Measurements from ENCODE around the gene NTHL1. TPM values are rescaled to one million over a fixed set of nuclear protein-coding genes. Genes with fewer than 3 reads are reported as not detected.

NTHL1 gene
- total RNA-seq, 1 donor from 2014 or later: 13.7 TPM

DNA sequence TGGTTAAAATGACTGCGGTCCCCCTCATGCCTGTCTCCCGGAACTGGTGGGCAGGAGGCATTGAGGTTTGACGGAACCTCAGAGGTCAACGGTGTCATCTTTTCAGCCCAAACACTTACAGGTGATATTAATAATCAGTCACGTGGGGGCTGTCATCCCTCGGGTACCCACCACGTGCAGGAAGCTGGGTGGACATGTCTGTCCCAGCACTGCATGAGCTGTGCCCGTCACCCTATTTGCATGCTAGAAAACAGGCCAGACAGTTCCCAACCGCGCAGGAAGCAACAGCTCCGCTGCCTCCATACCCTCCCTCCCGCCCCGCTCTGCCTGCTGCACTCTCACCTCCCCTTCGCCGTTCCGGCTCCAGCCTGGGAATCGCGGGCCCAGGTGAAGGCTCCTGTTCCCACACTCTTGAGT lies 56.5 kb downstream of the NTHL1 start:
- H3K79me2 ChIP-seq (ENCODE audit: insufficient read depth, low read length): peaks cover 1% of the 10 kb centered on the region
- peaks cover 13% of the 10 kb centered on the region for H3K4me1 ChIP-seq (ENCODE audit: insufficient read depth, low read length)
- no peak overlapping the region for H3K27ac ChIP-seq (ENCODE audit: low read depth, low read length)
- no peak overlapping the region for H3K9ac ChIP-seq (ENCODE audit: low read length)
- FAIRE-seq: no peak
- peaks cover 3% of the 10 kb centered on the region for H3K9me3 ChIP-seq (ENCODE audit: insufficient read depth, low read depth, low read length)
- peak overlapping the region; percentile 68 for H3K27ac Mint-ChIP-seq (ENCODE audit: unreplicated experiment)
- H3K27me3 ChIP-seq (ENCODE audit: insufficient read depth, low read length): peaks cover 25% of the 10 kb centered on the region
- H3K9me3 Mint-ChIP-seq (ENCODE audit: unreplicated experiment): no peaks in the 10 kb centered on the region
- no peak overlapping the region for H3K4me3 Mint-ChIP-seq (ENCODE audit: unreplicated experiment)
- no peak overlapping the region for H2AFZ ChIP-seq (ENCODE audit: low read depth, low read length)
- no peaks in the 10 kb centered on the region for H3K4me1 Mint-ChIP-seq (ENCODE audit: low read depth, unreplicated experiment)
- H3K27me3 Mint-ChIP-seq (ENCODE audit: low read depth, unreplicated experiment): peaks cover 17% of the 10 kb centered on the region
- peak; percentile 78 for TF ChIP-seq EZH2 (IDR thresholded peaks at IDR 0.05; ENCODE audit: insufficient read depth, low read length)
- TF ChIP-seq, protein P1, sequence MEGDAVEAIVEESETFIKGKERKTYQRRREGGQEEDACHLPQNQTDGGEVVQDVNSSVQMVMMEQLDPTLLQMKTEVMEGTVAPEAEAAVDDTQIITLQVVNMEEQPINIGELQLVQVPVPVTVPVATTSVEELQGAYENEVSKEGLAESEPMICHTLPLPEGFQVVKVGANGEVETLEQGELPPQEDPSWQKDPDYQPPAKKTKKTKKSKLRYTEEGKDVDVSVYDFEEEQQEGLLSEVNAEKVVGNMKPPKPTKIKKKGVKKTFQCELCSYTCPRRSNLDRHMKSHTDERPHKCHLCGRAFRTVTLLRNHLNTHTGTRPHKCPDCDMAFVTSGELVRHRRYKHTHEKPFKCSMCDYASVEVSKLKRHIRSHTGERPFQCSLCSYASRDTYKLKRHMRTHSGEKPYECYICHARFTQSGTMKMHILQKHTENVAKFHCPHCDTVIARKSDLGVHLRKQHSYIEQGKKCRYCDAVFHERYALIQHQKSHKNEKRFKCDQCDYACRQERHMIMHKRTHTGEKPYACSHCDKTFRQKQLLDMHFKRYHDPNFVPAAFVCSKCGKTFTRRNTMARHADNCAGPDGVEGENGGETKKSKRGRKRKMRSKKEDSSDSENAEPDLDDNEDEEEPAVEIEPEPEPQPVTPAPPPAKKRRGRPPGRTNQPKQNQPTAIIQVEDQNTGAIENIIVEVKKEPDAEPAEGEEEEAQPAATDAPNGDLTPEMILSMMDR (IDR thresholded peaks at IDR 0.05; ENCODE audit: insufficient read depth, low read depth, low read length): no peak
- no peak overlapping the region for H3K4me2 ChIP-seq (ENCODE audit: low read length)
- peaks cover 5% of the 10 kb centered on the region for H3K36me3 ChIP-seq (ENCODE audit: insufficient read depth, low read length)
- H3K4me3 ChIP-seq (ENCODE audit: insufficient read depth, low read depth, low read length): no peak overlapping the region
- H3K36me3 Mint-ChIP-seq (ENCODE audit: low read depth, unreplicated experiment): peaks cover 3% of the 10 kb centered on the region
- H4K20me1 ChIP-seq (ENCODE audit: insufficient read depth, low read length): peaks cover 3% of the 10 kb centered on the region
- no peak for DNase-seq (ENCODE audit: low read depth)

DNA sequence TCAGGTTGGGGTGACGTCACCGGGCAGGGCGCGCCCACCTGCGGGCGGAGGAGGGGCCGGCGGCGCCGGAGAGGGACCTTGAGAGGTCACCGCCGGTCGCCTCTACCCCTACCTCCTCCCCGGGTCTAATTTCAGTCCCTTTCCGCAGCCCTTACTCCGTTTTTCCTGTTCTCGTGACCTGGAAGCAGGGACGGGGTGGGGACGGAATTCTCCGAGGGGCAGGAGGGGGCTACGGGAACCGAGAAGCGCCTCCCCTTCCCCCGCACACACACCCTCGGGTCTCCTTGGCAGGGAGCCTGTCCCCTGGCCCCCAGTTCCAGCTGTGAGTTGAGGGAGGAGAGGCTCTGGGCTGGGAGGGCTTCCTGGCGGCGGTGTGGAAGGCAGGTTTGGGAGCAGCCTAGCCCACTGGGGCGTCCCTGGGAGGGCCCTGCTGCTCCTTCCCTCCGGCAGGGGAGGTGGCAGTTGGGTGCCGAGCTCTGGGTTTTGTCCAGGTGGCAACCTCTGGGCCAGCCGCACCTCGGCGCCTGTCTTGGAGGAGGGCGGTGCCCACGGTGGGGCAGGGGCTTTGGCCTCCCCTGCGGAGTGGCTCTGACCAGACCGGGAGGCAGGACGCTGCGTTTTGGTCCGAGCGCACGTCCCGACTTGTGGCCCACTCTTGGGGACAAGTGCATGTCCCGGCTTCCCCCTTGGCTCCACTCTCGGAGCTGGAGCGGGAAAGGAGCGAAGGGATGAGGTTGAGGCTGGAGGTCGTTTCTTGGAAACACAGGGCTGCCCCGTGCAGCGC lies 57.1 kb downstream of the NTHL1 start:
- peaks cover 3% of the 10 kb centered on the region for H3K36me3 Mint-ChIP-seq (ENCODE audit: low read depth, unreplicated experiment)
- no peak overlapping the region for H3K27ac ChIP-seq (ENCODE audit: low read depth, low read length)
- no peak overlapping the region for H3K4me3 ChIP-seq (ENCODE audit: insufficient read depth, low read depth, low read length)
- peaks cover 9% of the 10 kb centered on the region for H4K20me1 ChIP-seq (ENCODE audit: insufficient read depth, low read length)
- H3K9me3 ChIP-seq (ENCODE audit: insufficient read depth, low read depth, low read length): peaks cover 3% of the 10 kb centered on the region
- H3K9ac ChIP-seq (ENCODE audit: low read length): no peak overlapping the region
- peaks cover 17% of the 10 kb centered on the region for H3K27me3 Mint-ChIP-seq (ENCODE audit: low read depth, unreplicated experiment)
- peaks cover 7% of the 10 kb centered on the region for H3K79me2 ChIP-seq (ENCODE audit: insufficient read depth, low read length)
- no peaks in the 10 kb centered on the region for H3K9me3 Mint-ChIP-seq (ENCODE audit: unreplicated experiment)
- FAIRE-seq: no peak
- H2AFZ ChIP-seq (ENCODE audit: low read depth, low read length): peak overlapping the region; percentile 34
- peaks cover 25% of the 10 kb centered on the region for H3K27me3 ChIP-seq (ENCODE audit: insufficient read depth, low read length)
- no peaks in the 10 kb centered on the region for H3K4me1 Mint-ChIP-seq (ENCODE audit: low read depth, unreplicated experiment)
- no peak for DNase-seq (ENCODE audit: low read depth)
- H3K4me2 ChIP-seq (ENCODE audit: low read length): peak overlapping the region; percentile 30
- no peak overlapping the region for H3K4me3 Mint-ChIP-seq (ENCODE audit: unreplicated experiment)
- no peak overlapping the region for H3K27ac Mint-ChIP-seq (ENCODE audit: unreplicated experiment)
- H3K4me1 ChIP-seq (ENCODE audit: insufficient read depth, low read length): peaks cover 13% of the 10 kb centered on the region
- TF ChIP-seq EZH2 (IDR thresholded peaks at IDR 0.05; ENCODE audit: insufficient read depth, low read length): peak; percentile 99
- TF ChIP-seq, protein P1 (IDR thresholded peaks at IDR 0.05; ENCODE audit: insufficient read depth, low read depth, low read length): no peak
- peaks cover 5% of the 10 kb centered on the region for H3K36me3 ChIP-seq (ENCODE audit: insufficient read depth, low read length)

DNA sequence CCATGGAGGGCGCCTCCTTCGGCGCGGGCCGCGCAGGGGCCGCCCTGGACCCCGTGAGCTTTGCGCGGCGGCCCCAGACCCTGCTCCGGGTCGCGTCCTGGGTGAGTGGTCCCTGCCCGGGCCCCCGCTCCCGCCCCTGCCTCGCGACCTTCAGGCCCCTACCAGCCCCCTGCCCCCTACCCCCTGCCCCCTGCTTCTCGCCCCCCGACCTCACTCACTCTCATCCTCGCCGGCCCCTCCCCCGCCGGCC lies 57.6 kb downstream of the NTHL1 start:
- Histone ChIP-seq H3K36me3 (ENCODE audit: insufficient read depth, low read length) (peaks cover 5% of the 10 kb centered on the region), H3K9me3 (ENCODE audit: insufficient read depth, low read depth, low read length) (peaks cover 3% of the 10 kb centered on the region), H3K4me1 (ENCODE audit: insufficient read depth, low read length) (peaks cover 19% of the 10 kb centered on the region), H3K4me2 (ENCODE audit: low read length) (peak overlapping the region; percentile 48), H2AFZ (ENCODE audit: low read depth, low read length) (no peak overlapping the region), H3K9ac (ENCODE audit: low read length) (no peak overlapping the region), H3K79me2 (ENCODE audit: insufficient read depth, low read length) (peaks cover 12% of the 10 kb centered on the region), H4K20me1 (ENCODE audit: insufficient read depth, low read length) (peaks cover 14% of the 10 kb centered on the region), H3K27me3 (ENCODE audit: insufficient read depth, low read length) (peaks cover 25% of the 10 kb centered on the region), H3K27ac (ENCODE audit: low read depth, low read length) (no peak overlapping the region), H3K4me3 (ENCODE audit: insufficient read depth, low read depth, low read length) (no peak overlapping the region)
- Mint-ChIP-seq H3K4me3 (ENCODE audit: unreplicated experiment) (no peak overlapping the region), H3K27ac (ENCODE audit: unreplicated experiment) (no peak overlapping the region), H3K36me3 (ENCODE audit: low read depth, unreplicated experiment) (peaks cover 3% of the 10 kb centered on the region), H3K4me1 (ENCODE audit: low read depth, unreplicated experiment) (no peaks in the 10 kb centered on the region), H3K27me3 (ENCODE audit: low read depth, unreplicated experiment) (peaks cover 17% of the 10 kb centered on the region), H3K9me3 (ENCODE audit: unreplicated experiment) (no peaks in the 10 kb centered on the region)
- no peak for DNase-seq (ENCODE audit: low read depth)
- FAIRE-seq: no peak
- TF ChIP-seq EZH2 (IDR thresholded peaks at IDR 0.05; ENCODE audit: insufficient read depth, low read length): no peak
- TF ChIP-seq, protein P1 (IDR thresholded peaks at IDR 0.05; ENCODE audit: insufficient read depth, low read depth, low read length): no peak

All from astrocyte (in vitro differentiated cells and primary cell).